HG02571 (cell line): ENCODE data around the gene CDC37.
"Not testable (repeated sequence)": the region's sequence is repeated elsewhere in the genome, so short reads cannot be mapped to it uniquely, and the experiment has no call there.

Experiments
- ATAC-seq: cut with Tn5 transposase; IDR thresholded peaks from one replicate; pipeline ENCODE4 v1.9.1; 2021; ENCODE audit warnings: mild to moderate bottlenecking, moderate library complexity; ENCODE audit not compliant: unreplicated experiment

The CDC37 gene

GRCh38 chr19:10420444-10421239, 17.3 kb upstream of the CDC37 start, which contains the start of gene PDE4A:
Gene PDE4A (plus strand): TSS chr19:10420538. CDS start chr19:10420765, 227 bp downstream.
- no peak for ATAC-seq

- ATAC-seq: no peak
Observed at GRCh38 chr19:10419646-10420443, 16.5 kb upstream of the CDC37 start.

GRCh38 chr19:10419200-10419645, 15.9 kb upstream of the CDC37 start:
- ATAC-seq: no peak

- ATAC-seq: no peak
Observed at GRCh38 chr19:10418485-10419199, 15.3 kb upstream of the CDC37 start.

GRCh38 chr19:10418235-10418484, 14.8 kb upstream of the CDC37 start:
- ATAC-seq: no peak

- no peak for ATAC-seq
Observed at GRCh38 chr19:10417541-10418234, 14.3 kb upstream of the CDC37 start.

- peak; percentile 47 for ATAC-seq
Observed at GRCh38 chr19:10416380-10417257, 13.3 kb upstream of the CDC37 start.

GRCh38 chr19:10416083-10416379, 12.7 kb upstream of the CDC37 start:
- no peak for ATAC-seq

- ATAC-seq: peak; percentile 43
Observed at GRCh38 chr19:10412257-10412977, 9.1 kb upstream of the CDC37 start.

GRCh38 chr19:10411224-10411623, 7.9 kb upstream of the CDC37 start:
- ATAC-seq: not testable (repeated sequence)

GRCh38 chr19:10408511-10409283, 5.4 kb upstream of the CDC37 start:
- no peak for ATAC-seq

- ATAC-seq: no peak
Observed at GRCh38 chr19:10407096-10407495, 3.8 kb upstream of the CDC37 start.

- ATAC-seq: no peak
Observed at GRCh38 chr19:10406191-10406590, 2.8 kb upstream of the CDC37 start.

GRCh38 chr19:10404888-10405820, 1.8 kb upstream of the CDC37 start:
- no peak for ATAC-seq

- ATAC-seq: no peak
Observed at GRCh38 chr19:10402441-10403038, 802 bp downstream of the CDC37 start.

- no peak for ATAC-seq
Observed at GRCh38 chr19:10399878-10400277, 3.5 kb downstream of the CDC37 start.

- not testable (repeated sequence) for ATAC-seq
Observed at GRCh38 chr19:10399340-10399739, 4.0 kb downstream of the CDC37 start.
